ENCODE data around the gene RPL7A. TPM values are rescaled to one million over a fixed set of nuclear protein-coding genes. Genes with fewer than 3 reads are reported as not detected.

The RPL7A gene
- total RNA-seq, 4 donors from 2014 or later = 1,745 to 3,005 (median 2,502) TPM

GRCh38 chr9:133360400-133361393 is 12.7 kb downstream of the RPL7A start:
- TF ChIP-seq POLR2A (IDR thresholded peaks at IDR 0.05) = no peak
- TF ChIP-seq CTCF (IDR thresholded peaks at IDR 0.05) = no peak
- intact Hi-C loops (cut with DNase I; ENCODE audit: low total_unique reads) = no loop called here
- Histone ChIP-seq H3K36me3 (no peaks in the 10 kb centered on the region), H3K9me3 (no peaks in the 10 kb centered on the region), H3K4me1 (peaks cover 0 to 5% of the 10 kb centered on the region in 2 donors), H3K27ac (no peak overlapping the region), H3K4me3 (no peak overlapping the region), H3K27me3 (no peaks in the 10 kb centered on the region)
- no peak for DNase-seq

- intact Hi-C loops (cut with DNase I; ENCODE audit: low total_unique reads) = no loop called here
- H3K27ac ChIP-seq = no peak overlapping the region
- H3K27me3 ChIP-seq = no peaks in the 10 kb centered on the region
- peaks cover 0 to 5% of the 10 kb centered on the region in 2 donors for H3K4me1 ChIP-seq
- TF ChIP-seq POLR2A (IDR thresholded peaks at IDR 0.05) = no peak
- TF ChIP-seq CTCF (IDR thresholded peaks at IDR 0.05) = no peak
- no peaks in the 10 kb centered on the region for H3K36me3 ChIP-seq
- no peak overlapping the region for H3K4me3 ChIP-seq
- H3K9me3 ChIP-seq = no peaks in the 10 kb centered on the region
- DNase-seq = no peak
Observed at GRCh38 chr9:133361507-133362092, 13.6 kb downstream of the RPL7A start.

- H3K27me3 ChIP-seq = no peaks in the 10 kb centered on the region
- H3K4me1 ChIP-seq = peaks cover 0 to 4% of the 10 kb centered on the region in 2 donors
- TF ChIP-seq POLR2A (IDR thresholded peaks at IDR 0.05) (no peak), CTCF (IDR thresholded peaks at IDR 0.05) (no peak)
- intact Hi-C loops (cut with DNase I; ENCODE audit: low total_unique reads) = no loop called here
- H3K4me3 ChIP-seq = no peak overlapping the region
- no peaks in the 10 kb centered on the region for H3K9me3 ChIP-seq
- H3K27ac ChIP-seq = no peak overlapping the region
- H3K36me3 ChIP-seq = no peaks in the 10 kb centered on the region
- no peak for DNase-seq
Observed at GRCh38 chr9:133362359-133363044, 14.5 kb downstream of the RPL7A start.

- Histone ChIP-seq H3K27ac (no peak overlapping the region), H3K4me1 (peaks cover 0 to 34% of the 10 kb centered on the region in 2 donors), H3K4me3 (no peak overlapping the region), H3K36me3 (no peaks in the 10 kb centered on the region), H3K9me3 (no peaks in the 10 kb centered on the region), H3K27me3 (no peaks in the 10 kb centered on the region)
- intact Hi-C loops (cut with DNase I; ENCODE audit: low total_unique reads) = no loop called here
- DNase-seq = no peak
- TF ChIP-seq POLR2A (IDR thresholded peaks at IDR 0.05) (no peak), CTCF (IDR thresholded peaks at IDR 0.05) (no peak)
Observed at GRCh38 chr9:133366435-133366834, 18.4 kb downstream of the RPL7A start.

All from uterus (tissue), 4 donors.